ENCODE data around the gene KLHL2.
"Not testable (repeated sequence)": the region's sequence is repeated elsewhere in the genome, so short reads cannot be mapped to it uniquely, and the experiment has no call there.

Gene KLHL2

DNA sequence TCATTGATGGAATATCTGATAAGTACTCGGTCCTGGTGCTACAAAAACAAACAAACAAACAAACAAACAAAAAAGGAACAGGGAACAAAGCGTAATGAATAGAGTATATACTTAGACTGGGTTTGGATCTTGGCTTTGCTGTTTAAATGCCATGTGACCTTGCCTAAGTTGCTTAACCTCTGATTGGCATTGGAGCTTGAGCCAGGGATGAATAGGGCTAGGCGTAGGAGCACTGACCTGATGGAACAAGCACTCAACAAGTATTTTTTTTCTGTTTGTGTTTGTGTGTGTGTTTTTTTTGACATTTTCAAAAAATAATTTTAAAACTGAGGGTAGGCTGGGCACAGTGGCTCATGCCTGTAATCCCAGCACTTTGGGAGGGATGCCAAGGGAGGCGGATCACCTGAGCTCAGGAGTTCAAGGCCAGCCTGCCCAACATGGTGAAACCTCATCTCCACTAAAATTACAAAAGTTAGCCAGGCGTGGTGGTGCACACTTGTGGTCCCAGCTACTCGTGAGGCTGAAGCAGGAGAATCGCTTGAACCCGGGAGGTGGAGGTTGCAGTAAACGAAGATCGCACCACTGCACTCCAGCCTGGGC is 37.3 kb downstream of the KLHL2 start:
- H3K36me3 ChIP-seq (ENCODE audit: control insufficient read depth, insufficient read depth, low read length); H2BK5ac ChIP-seq (ENCODE audit: low read length); H3K18ac ChIP-seq (ENCODE audit: low read length); H2BK120ac ChIP-seq (ENCODE audit: low read depth, low read length); H4K5ac ChIP-seq (ENCODE audit: low read length); H3K4me3 ChIP-seq (ENCODE audit: low read length); H3K79me2 ChIP-seq (ENCODE audit: control insufficient read depth, insufficient read depth, low read length); DNase-seq; H3K79me1 ChIP-seq (ENCODE audit: low read length); H3K27me3 ChIP-seq (ENCODE audit: insufficient read depth, low read length, poor library complexity); H2BK15ac ChIP-seq (replicated peaks; ENCODE audit: low read depth); H3K56ac ChIP-seq (ENCODE audit: low read length); H3K9ac ChIP-seq (ENCODE audit: low read length); H3K4me1 ChIP-seq (ENCODE audit: control insufficient read depth, low read depth, low read length); H3K4ac ChIP-seq (ENCODE audit: low read depth, low read length); H2AK5ac ChIP-seq (ENCODE audit: low read length); H3K27ac ChIP-seq (ENCODE audit: low read depth, low read length); H3K4me2 ChIP-seq (ENCODE audit: low read length); H3K23ac ChIP-seq (ENCODE audit: low read length); H4K8ac ChIP-seq (ENCODE audit: low read depth, low read length): not testable (repeated sequence)
- WGBS (ENCODE audit: extremely low coverage, insufficient coverage, low lambda C conversion rate) = no CpG with 5 or more reads among the region's 10 CpGs

DNA sequence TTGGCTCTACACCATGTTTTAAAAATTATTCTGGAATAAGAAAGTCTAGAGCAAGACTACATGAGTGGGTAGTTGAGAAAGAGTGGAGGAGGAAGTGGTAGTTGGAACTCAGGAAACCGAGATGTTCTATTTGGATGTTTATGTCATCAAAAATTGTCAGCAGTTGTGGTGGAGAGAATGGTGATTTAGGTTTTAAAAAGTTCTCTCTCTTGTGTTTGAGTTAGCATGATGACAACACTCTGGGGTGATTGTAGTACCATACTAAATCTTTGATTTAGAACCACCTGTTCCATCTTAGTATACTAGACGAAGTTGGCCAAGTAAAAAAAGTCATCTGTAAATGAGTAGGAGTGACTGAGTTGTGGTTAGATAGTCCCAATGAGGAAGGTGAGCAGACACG is 40.7 kb downstream of the KLHL2 start:
- no peak overlapping the region for H3K27ac ChIP-seq (ENCODE audit: low read depth, low read length)
- H2AK5ac ChIP-seq (ENCODE audit: low read length) = no peak overlapping the region
- no peak overlapping the region for H4K5ac ChIP-seq (ENCODE audit: low read length)
- no peak overlapping the region for H2BK5ac ChIP-seq (ENCODE audit: low read length)
- H3K4me1 ChIP-seq (ENCODE audit: control insufficient read depth, low read depth, low read length) = no peaks in the 10 kb centered on the region
- WGBS (ENCODE audit: extremely low coverage, insufficient coverage, low lambda C conversion rate) = no CpG with 5 or more reads among the region's 3 CpGs
- no peak overlapping the region for H2BK15ac ChIP-seq (replicated peaks; ENCODE audit: low read depth)
- H3K36me3 ChIP-seq (ENCODE audit: control insufficient read depth, insufficient read depth, low read length) = no peaks in the 10 kb centered on the region
- no peak overlapping the region for H3K18ac ChIP-seq (ENCODE audit: low read length)
- no peaks in the 10 kb centered on the region for H3K79me2 ChIP-seq (ENCODE audit: control insufficient read depth, insufficient read depth, low read length)
- H3K4me2 ChIP-seq (ENCODE audit: low read length) = no peak overlapping the region
- H3K79me1 ChIP-seq (ENCODE audit: low read length) = no peaks in the 10 kb centered on the region
- DNase-seq = no peak
- H2BK120ac ChIP-seq (ENCODE audit: low read depth, low read length) = no peak overlapping the region
- H3K4me3 ChIP-seq (ENCODE audit: low read length) = no peak overlapping the region
- no peaks in the 10 kb centered on the region for H3K27me3 ChIP-seq (ENCODE audit: insufficient read depth, low read length, poor library complexity)
- H3K9ac ChIP-seq (ENCODE audit: low read length) = no peak overlapping the region
- H3K23ac ChIP-seq (ENCODE audit: low read length) = no peak overlapping the region
- no peak overlapping the region for H3K56ac ChIP-seq (ENCODE audit: low read length)
- H3K4ac ChIP-seq (ENCODE audit: low read depth, low read length) = no peak overlapping the region
- H4K8ac ChIP-seq (ENCODE audit: low read depth, low read length) = no peak overlapping the region

DNA sequence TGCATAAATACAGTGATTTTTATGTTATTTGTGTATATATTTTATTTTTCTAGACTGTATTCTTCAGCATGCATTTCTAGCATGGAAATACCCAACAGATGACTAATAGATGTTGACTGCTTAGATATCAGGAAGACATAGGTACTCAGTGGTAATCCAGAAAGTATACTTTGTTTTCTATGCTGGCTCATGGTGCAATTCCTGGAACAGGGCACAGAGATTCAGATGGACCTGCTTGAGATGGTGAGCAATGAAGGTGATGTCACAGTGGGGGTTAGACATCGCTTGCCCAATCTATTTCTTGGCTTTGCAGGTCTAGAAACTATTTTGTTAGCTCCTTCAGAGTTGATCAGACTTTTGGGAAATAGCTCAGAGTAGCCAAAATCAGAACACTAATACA is 41.5 kb downstream of the KLHL2 start:
- not testable (repeated sequence) for H2BK5ac ChIP-seq (ENCODE audit: low read length); H3K36me3 ChIP-seq (ENCODE audit: control insufficient read depth, insufficient read depth, low read length); H4K8ac ChIP-seq (ENCODE audit: low read depth, low read length); H3K4ac ChIP-seq (ENCODE audit: low read depth, low read length); H2BK15ac ChIP-seq (replicated peaks; ENCODE audit: low read depth); H3K27me3 ChIP-seq (ENCODE audit: insufficient read depth, low read length, poor library complexity); H3K27ac ChIP-seq (ENCODE audit: low read depth, low read length); H3K79me2 ChIP-seq (ENCODE audit: control insufficient read depth, insufficient read depth, low read length); H3K4me2 ChIP-seq (ENCODE audit: low read length); H3K23ac ChIP-seq (ENCODE audit: low read length); H3K56ac ChIP-seq (ENCODE audit: low read length); H3K9ac ChIP-seq (ENCODE audit: low read length); H3K4me1 ChIP-seq (ENCODE audit: control insufficient read depth, low read depth, low read length); H3K18ac ChIP-seq (ENCODE audit: low read length); H3K4me3 ChIP-seq (ENCODE audit: low read length); H2BK120ac ChIP-seq (ENCODE audit: low read depth, low read length); H2AK5ac ChIP-seq (ENCODE audit: low read length); H4K5ac ChIP-seq (ENCODE audit: low read length); DNase-seq; H3K79me1 ChIP-seq (ENCODE audit: low read length)
- no CpG with 5 or more reads among the region's 1 CpG for WGBS (ENCODE audit: extremely low coverage, insufficient coverage, low lambda C conversion rate)

DNA sequence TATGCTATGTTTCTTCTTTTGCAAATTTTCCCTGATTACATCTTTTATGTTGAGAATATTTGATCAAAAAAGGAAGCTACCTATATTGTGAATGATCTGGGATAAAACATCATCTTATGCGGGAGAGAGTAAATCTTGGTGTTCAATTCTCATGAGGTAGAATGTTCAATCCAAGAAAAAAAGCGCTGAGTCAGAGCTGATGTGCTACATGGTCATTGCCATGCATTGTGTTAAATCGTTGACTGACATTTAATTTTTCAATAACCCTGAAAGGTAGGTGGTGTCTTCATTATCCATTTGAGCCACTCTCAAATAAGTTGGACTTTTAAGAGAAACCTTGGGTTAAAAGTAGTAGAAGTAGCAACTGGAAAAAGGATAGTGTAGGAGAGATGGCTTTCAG is 47.4 kb downstream of the KLHL2 start:
- not testable (repeated sequence) for H3K4me3 ChIP-seq (ENCODE audit: low read length); H2BK120ac ChIP-seq (ENCODE audit: low read depth, low read length); H3K4me1 ChIP-seq (ENCODE audit: control insufficient read depth, low read depth, low read length); H4K5ac ChIP-seq (ENCODE audit: low read length); H4K8ac ChIP-seq (ENCODE audit: low read depth, low read length); H3K23ac ChIP-seq (ENCODE audit: low read length); H3K4me2 ChIP-seq (ENCODE audit: low read length); H3K27ac ChIP-seq (ENCODE audit: low read depth, low read length); H3K4ac ChIP-seq (ENCODE audit: low read depth, low read length); H2BK5ac ChIP-seq (ENCODE audit: low read length); H3K79me1 ChIP-seq (ENCODE audit: low read length); H3K36me3 ChIP-seq (ENCODE audit: control insufficient read depth, insufficient read depth, low read length); H2AK5ac ChIP-seq (ENCODE audit: low read length); H3K9ac ChIP-seq (ENCODE audit: low read length); DNase-seq; H3K56ac ChIP-seq (ENCODE audit: low read length); H3K79me2 ChIP-seq (ENCODE audit: control insufficient read depth, insufficient read depth, low read length); H3K27me3 ChIP-seq (ENCODE audit: insufficient read depth, low read length, poor library complexity); H2BK15ac ChIP-seq (replicated peaks; ENCODE audit: low read depth); H3K18ac ChIP-seq (ENCODE audit: low read length)
- no CpG with 5 or more reads among the region's 3 CpGs for WGBS (ENCODE audit: extremely low coverage, insufficient coverage, low lambda C conversion rate)

DNA sequence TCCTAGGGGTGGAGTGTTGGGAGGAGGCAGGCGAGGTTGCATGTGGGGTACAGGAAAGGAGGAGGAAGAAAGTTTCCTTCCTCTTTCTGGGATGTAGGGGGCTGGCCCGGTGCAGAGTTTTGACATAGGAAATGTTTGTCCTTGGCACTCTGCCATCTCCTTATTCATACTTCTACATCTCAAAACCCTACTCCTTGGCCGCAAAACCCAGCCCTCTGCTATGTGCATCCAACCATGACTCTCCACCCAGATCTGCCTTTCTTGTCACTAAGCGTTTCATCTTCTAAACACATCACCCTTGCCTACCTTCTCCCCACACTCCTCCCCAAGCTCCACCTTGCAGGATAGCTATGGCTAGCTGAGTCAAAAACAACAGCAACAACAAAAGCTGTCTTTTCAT is 48.1 kb downstream of the KLHL2 start:
- H4K5ac ChIP-seq (ENCODE audit: low read length); H3K79me1 ChIP-seq (ENCODE audit: low read length); DNase-seq; H3K4ac ChIP-seq (ENCODE audit: low read depth, low read length); H3K23ac ChIP-seq (ENCODE audit: low read length); H3K4me2 ChIP-seq (ENCODE audit: low read length); H2AK5ac ChIP-seq (ENCODE audit: low read length); H3K4me3 ChIP-seq (ENCODE audit: low read length); H3K79me2 ChIP-seq (ENCODE audit: control insufficient read depth, insufficient read depth, low read length); H3K18ac ChIP-seq (ENCODE audit: low read length); H2BK15ac ChIP-seq (replicated peaks; ENCODE audit: low read depth); H3K27me3 ChIP-seq (ENCODE audit: insufficient read depth, low read length, poor library complexity); H4K8ac ChIP-seq (ENCODE audit: low read depth, low read length); H2BK120ac ChIP-seq (ENCODE audit: low read depth, low read length); H3K27ac ChIP-seq (ENCODE audit: low read depth, low read length); H3K9ac ChIP-seq (ENCODE audit: low read length); H3K56ac ChIP-seq (ENCODE audit: low read length); H3K36me3 ChIP-seq (ENCODE audit: control insufficient read depth, insufficient read depth, low read length); H3K4me1 ChIP-seq (ENCODE audit: control insufficient read depth, low read depth, low read length); H2BK5ac ChIP-seq (ENCODE audit: low read length): not testable (repeated sequence)
- WGBS (ENCODE audit: extremely low coverage, insufficient coverage, low lambda C conversion rate) = no CpG with 5 or more reads among the region's 4 CpGs

DNA sequence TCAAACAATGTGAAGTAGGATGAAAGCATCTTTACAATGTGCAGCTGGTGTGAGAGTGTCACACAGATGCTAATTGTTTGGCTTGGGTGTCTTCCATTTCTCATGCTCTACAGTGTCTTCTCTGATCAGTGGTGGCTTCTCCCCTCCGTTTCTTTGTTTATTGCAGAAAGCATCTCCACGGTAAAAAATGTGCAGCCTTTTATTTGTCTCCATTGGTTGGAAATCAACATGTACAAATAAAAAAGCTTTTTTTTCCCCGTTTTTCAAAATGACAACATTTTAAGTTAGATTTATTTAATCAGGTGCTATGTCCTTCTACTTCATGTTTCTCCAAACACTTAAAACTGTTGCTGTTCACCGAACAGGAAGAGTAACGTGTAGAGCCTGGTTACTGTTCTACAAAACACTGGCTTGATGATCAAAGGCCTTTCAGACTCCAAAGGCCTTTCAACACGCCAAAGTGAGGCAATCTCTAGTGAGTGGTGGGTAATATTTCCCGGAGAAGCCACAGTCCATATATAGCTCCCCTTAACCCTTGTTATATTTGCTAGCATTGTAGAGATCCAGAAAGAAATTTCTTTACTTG is 48.8 kb downstream of the KLHL2 start:
- not testable (repeated sequence) for H3K79me2 ChIP-seq (ENCODE audit: control insufficient read depth, insufficient read depth, low read length); H3K23ac ChIP-seq (ENCODE audit: low read length); H3K56ac ChIP-seq (ENCODE audit: low read length); H3K9ac ChIP-seq (ENCODE audit: low read length); H3K18ac ChIP-seq (ENCODE audit: low read length); H3K79me1 ChIP-seq (ENCODE audit: low read length); H4K8ac ChIP-seq (ENCODE audit: low read depth, low read length); H2BK120ac ChIP-seq (ENCODE audit: low read depth, low read length); H3K4me2 ChIP-seq (ENCODE audit: low read length); H2AK5ac ChIP-seq (ENCODE audit: low read length); H3K4me3 ChIP-seq (ENCODE audit: low read length); H3K27me3 ChIP-seq (ENCODE audit: insufficient read depth, low read length, poor library complexity); DNase-seq; H4K5ac ChIP-seq (ENCODE audit: low read length); H3K4me1 ChIP-seq (ENCODE audit: control insufficient read depth, low read depth, low read length); H2BK5ac ChIP-seq (ENCODE audit: low read length); H3K4ac ChIP-seq (ENCODE audit: low read depth, low read length); H3K36me3 ChIP-seq (ENCODE audit: control insufficient read depth, insufficient read depth, low read length); H3K27ac ChIP-seq (ENCODE audit: low read depth, low read length); H2BK15ac ChIP-seq (replicated peaks; ENCODE audit: low read depth)
- no CpG with 5 or more reads among the region's 7 CpGs for WGBS (ENCODE audit: extremely low coverage, insufficient coverage, low lambda C conversion rate)

Data from mesendoderm (in vitro differentiated cells).